H1 (cell line): Measurements from ENCODE around the gene HDX. TPM values are rescaled to one million over a fixed set of nuclear protein-coding genes. Genes with fewer than 3 reads are reported as not detected.

Experiments used
- CBX5 ChIP-seq: fragments of 300-800, 300-1000 bp; sonication (generic); IDR thresholded peaks from 2 replicates; pipeline ENCODE4 v1.7.1; 2016; ENCODE audit warnings: antibody characterized with exemption, low read length, low read depth
- CHD7 ChIP-seq: fragments of 300-600 bp; sonication (generic); IDR thresholded peaks from 2 replicates; pipeline ENCODE4 v1.7.1; 2012; ENCODE audit warnings: low read length, moderate library complexity, mild to moderate bottlenecking, inconsistent platforms; ENCODE audit not compliant: insufficient replicate concordance
- CTBP2 ChIP-seq: IDR thresholded peaks from 2 replicates; pipeline ENCODE4 v1.7.0; 2011; ENCODE audit warnings: borderline replicate concordance, mild to moderate bottlenecking, moderate library complexity, mixed read lengths, low read length; ENCODE audit not compliant: insufficient read depth, insufficient read length
- CTCF ChIP-seq, 3 experiments: IDR thresholded peaks; 1 replicate in 2 of 3; 2 replicates in 1 of 3; pipeline versions ENCODE4 v1.5.1 to v1.6.1; 2011; ENCODE audit warnings: low read length in 3 of 3, mild to moderate bottlenecking in 3 of 3, inconsistent platforms in 2 of 3, low read depth in 1 of 3, moderate library complexity in 1 of 3; ENCODE audit not compliant: insufficient read depth in 1 of 3; ENCODE audit errors: control extremely low read depth in 1 of 3
- EGR1 ChIP-seq: IDR thresholded peaks from 2 replicates; pipeline ENCODE4 v1.6.1; 2011; ENCODE audit warnings: low read depth, low read length, borderline replicate concordance
- JUN ChIP-seq: IDR thresholded peaks from 2 replicates; pipeline ENCODE4 v1.6.1; 2011; ENCODE audit warnings: low read depth, mild to moderate bottlenecking, improper control_type of control experiment, low read length
- SAP30 ChIP-seq: fragments of 300-600 bp; sonication (generic); IDR thresholded peaks from 2 replicates; pipeline ENCODE4 v1.7.1; 2012; ENCODE audit warnings: low read length, moderate library complexity, mild to moderate bottlenecking, inconsistent platforms; ENCODE audit not compliant: insufficient read depth, insufficient replicate concordance
- SP1 ChIP-seq: IDR thresholded peaks from 2 replicates; pipeline ENCODE4 v1.6.1; 2011; ENCODE audit warnings: low read depth, low read length
- TEAD4 ChIP-seq: IDR thresholded peaks from 2 replicates; pipeline ENCODE4 v1.6.1; 2012; ENCODE audit warnings: low read depth, low read length, inconsistent platforms, mixed read lengths
- polyA plus RNA-seq, 7 experiments: library from polyadenylated mRNA; depleted of rRNA in 3 of 7; stranded (reverse) in 5 of 7; unstranded in 2 of 7; fragments of >200 nt in 5 of 7; fragments of 200-250 nt in 2 of 7; gene quantifications; 1 replicate in 5 of 7; 2 replicates in 1 of 7; 4 replicates in 1 of 7; pipeline versions ENCODE4 v1.2.1 to v1.2.3, GENCODE V29; 2011 to 2013; ENCODE audit warnings: missing spikeins in 2 of 7, mixed read lengths in 2 of 7
- total RNA-seq: library from RNA; stranded (reverse); fragmentation: NEBNext Ultra II Directional; extraction: Animal tissue kit (Norgen Biotek cat#: 25700); gene quantifications from 2 replicates; pipeline ENCODE4 v1.2.1, GENCODE V29; 2021

Gene HDX
- total and polyA plus RNA-seq, 2 of the 8 experiments (the other 6 are each of a cell fraction or from before 2014, with no cell fraction given), result 0.54 to 10.2 TPM

GRCh38 chrX:84488426-84488825, 13.8 kb downstream of the HDX start (continued):
- TF ChIP-seq CHD7 (no peak), CTCF (IDR thresholded peaks at IDR 0.05; ENCODE audit: control extremely low read depth in 1 of 3, insufficient read depth in 1 of 3, low read depth in 1 of 3, low read length in 3 of 3) (no peak), EGR1 (no peak), CBX5 (no peak), SP1 (no peak), CTBP2 (no peak), TEAD4 (no peak), JUN (no peak), SAP30 (no peak)
- TF ChIP-seq, all 59 proteins: peak for 0
